BJ (cell line): ENCODE data around the gene POGLUT2. TPM values are rescaled to one million over a fixed set of nuclear protein-coding genes. Genes with fewer than 3 reads are reported as not detected.

Experiments
- CTCF ChIA-PET: fragments of 350-600 bp; formaldehyde crosslinking; extraction: SDS; loops from one replicate; lab custom pipeline; 2021; ENCODE audit warnings: antibody characterized with exemption, inconsistent platforms; lab: Yijun Ruan, JAX
- POLR2A ChIA-PET: fragments of 300-600 bp; sonication (Branson Sonifier 250); formaldehyde crosslinking; extraction: SDS; loops from one replicate; lab custom pipeline; 2021; ENCODE audit warnings: antibody characterized with exemption; lab: Charles Lee
- DNase-seq: peaks from one replicate; pipeline ENCODE4 v3.0.0-alpha.2; 2011; ENCODE audit warnings: low read depth
- H3K27me3 ChIP-seq: 2 replicates; pipeline ENCODE4 v1.6.0; 2011; ENCODE audit warnings: low read length; ENCODE audit not compliant: control insufficient read depth, insufficient read depth
- H3K36me3 ChIP-seq: 2 replicates; pipeline ENCODE4 v1.5.1; 2011; ENCODE audit warnings: low read length; ENCODE audit not compliant: control insufficient read depth, insufficient read depth
- H3K4me3 ChIP-seq: 2 replicates; pipeline ENCODE4 v1.5.1; 2011; ENCODE audit warnings: low read depth, mild to moderate bottlenecking, control low read depth, low read length
- CTCF ChIP-seq: IDR thresholded peaks from 2 replicates; pipeline ENCODE4 v1.5.1; 2011; ENCODE audit warnings: low read depth, mild to moderate bottlenecking, control low read depth, inconsistent platforms, low read length, moderate library complexity; ENCODE audit not compliant: insufficient read depth
- polyA plus RNA-seq: library from polyadenylated mRNA; depleted of rRNA; stranded (reverse); fragments of >200 nt; gene quantifications from 2 replicates; pipeline ENCODE4 v1.2.3, GENCODE V29; 2011

The POGLUT2 gene
- polyA plus RNA-seq, 1 experiment: 11.0 TPM

GRCh38 chr13:102830646-102831045, 31.9 kb upstream of the POGLUT2 start:
- ChIA-PET POLR2A (no interaction called here), CTCF (interaction anchor here (1.3 kb wide), 1 partner anchor 239 kb away, joined by 4 read pairs; no protein-coding TSS in a partner anchor)
- Histone ChIP-seq H3K36me3 (peaks cover 2% of the 10 kb centered on the region; the same call in 1 of the 2 replicates), H3K27me3 (no peaks in the 10 kb centered on the region), H3K4me3 (no peak overlapping the region)
- no peak for DNase-seq
- no peak for TF ChIP-seq CTCF

GRCh38 chr13:102825921-102826706, 27.3 kb upstream of the POGLUT2 start:
- ChIA-PET CTCF (interaction anchor here (0.9 to 1.3 kb wide), 3 partner anchors 11 to 101 kb away, joined by 3 read pairs; no protein-coding TSS in a partner anchor), POLR2A (no interaction called here)
- Histone ChIP-seq H3K36me3 (peaks cover 4% of the 10 kb centered on the region), H3K27me3 (no peaks in the 10 kb centered on the region), H3K4me3 (peak overlapping the region; percentile 30; the same call in 1 of the 2 replicates)
- DNase-seq: peak; percentile 83
- no peak for TF ChIP-seq CTCF

- ChIA-PET POLR2A (no interaction called here), CTCF (interaction anchor here (0.9 to 1.6 kb wide), 3 partner anchors 10 to 100 kb away, joined by 3 read pairs; no protein-coding TSS in a partner anchor)
- no peak for DNase-seq
- Histone ChIP-seq H3K27me3 (no peaks in the 10 kb centered on the region), H3K36me3 (peaks cover 2% of the 10 kb centered on the region), H3K4me3 (no peak overlapping the region)
- no peak for TF ChIP-seq CTCF
Observed at GRCh38 chr13:102825400-102825799, 26.6 kb upstream of the POGLUT2 start.

- DNase-seq: no peak
- H3K27me3 ChIP-seq: no peaks in the 10 kb centered on the region
- CTCF ChIA-PET: interaction anchor here (2.0 kb wide), 1 partner anchor 17 kb away, joined by 5 read pairs; no protein-coding TSS in a partner anchor
- H3K4me3 ChIP-seq: no peak overlapping the region
- TF ChIP-seq CTCF: no peak
- POLR2A ChIA-PET: no interaction called here
- peaks cover 2% of the 10 kb centered on the region for H3K36me3 ChIP-seq
Observed at GRCh38 chr13:102817907-102818306, 19.1 kb upstream of the POGLUT2 start.

GRCh38 chr13:102817241-102817640, 18.5 kb upstream of the POGLUT2 start:
- no peak for DNase-seq
- ChIA-PET CTCF (interaction anchor here (0.8 to 2.0 kb wide), 2 partner anchors 17 to 62 kb away, joined by 5 read pairs; no protein-coding TSS in a partner anchor), POLR2A (no interaction called here)
- H3K36me3 ChIP-seq: no peaks in the 10 kb centered on the region; the same call in 1 of the 2 replicates
- H3K27me3 ChIP-seq: no peaks in the 10 kb centered on the region
- TF ChIP-seq CTCF: no peak
- no peak overlapping the region for H3K4me3 ChIP-seq
